Measurements from ENCODE around the gene TENT4A.

DNA sequence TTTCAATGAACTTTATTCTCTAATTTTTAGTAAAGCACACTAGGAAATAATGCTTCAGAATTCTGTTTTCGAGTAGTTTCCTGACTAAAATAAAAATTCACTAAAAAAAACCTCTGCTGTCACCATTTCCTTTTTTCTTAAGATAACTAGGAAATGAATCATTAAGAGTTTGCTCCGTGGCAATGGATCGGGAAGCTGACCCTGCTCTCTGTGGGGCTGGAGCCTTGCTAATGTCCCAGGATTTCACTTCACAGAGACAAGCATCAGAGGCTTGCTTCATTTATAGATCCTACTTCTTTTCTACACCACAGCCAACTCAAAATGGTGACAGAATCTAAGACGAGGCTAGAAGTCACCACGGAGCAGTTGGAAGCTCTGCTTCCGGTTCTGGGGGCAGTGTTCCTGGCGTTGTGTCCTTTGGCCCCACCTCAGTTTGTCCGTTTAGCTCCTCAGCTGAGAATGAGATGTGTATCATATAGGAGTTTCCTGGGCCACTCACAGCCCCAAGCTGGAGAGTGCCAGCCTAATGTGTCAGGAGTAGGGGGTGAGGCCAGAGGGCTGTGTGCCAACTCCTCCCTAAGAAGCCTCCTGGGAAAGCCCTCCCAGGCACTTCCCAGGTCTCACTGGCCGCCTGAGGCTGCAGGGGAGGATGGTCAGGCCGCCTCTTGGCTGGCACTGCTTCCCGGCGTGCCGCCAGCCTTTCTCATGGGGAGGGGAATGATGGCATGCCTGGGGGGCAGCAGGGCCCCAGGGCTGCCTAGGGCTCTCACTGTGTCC, 19.6 kb downstream of the TENT4A start:
- TF ChIP-seq, protein P1, sequence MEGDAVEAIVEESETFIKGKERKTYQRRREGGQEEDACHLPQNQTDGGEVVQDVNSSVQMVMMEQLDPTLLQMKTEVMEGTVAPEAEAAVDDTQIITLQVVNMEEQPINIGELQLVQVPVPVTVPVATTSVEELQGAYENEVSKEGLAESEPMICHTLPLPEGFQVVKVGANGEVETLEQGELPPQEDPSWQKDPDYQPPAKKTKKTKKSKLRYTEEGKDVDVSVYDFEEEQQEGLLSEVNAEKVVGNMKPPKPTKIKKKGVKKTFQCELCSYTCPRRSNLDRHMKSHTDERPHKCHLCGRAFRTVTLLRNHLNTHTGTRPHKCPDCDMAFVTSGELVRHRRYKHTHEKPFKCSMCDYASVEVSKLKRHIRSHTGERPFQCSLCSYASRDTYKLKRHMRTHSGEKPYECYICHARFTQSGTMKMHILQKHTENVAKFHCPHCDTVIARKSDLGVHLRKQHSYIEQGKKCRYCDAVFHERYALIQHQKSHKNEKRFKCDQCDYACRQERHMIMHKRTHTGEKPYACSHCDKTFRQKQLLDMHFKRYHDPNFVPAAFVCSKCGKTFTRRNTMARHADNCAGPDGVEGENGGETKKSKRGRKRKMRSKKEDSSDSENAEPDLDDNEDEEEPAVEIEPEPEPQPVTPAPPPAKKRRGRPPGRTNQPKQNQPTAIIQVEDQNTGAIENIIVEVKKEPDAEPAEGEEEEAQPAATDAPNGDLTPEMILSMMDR (IDR thresholded peaks at IDR 0.05), result no peak
- TF ChIP-seq POLR2A (IDR thresholded peaks at IDR 0.05) (no peak), POLR2AphosphoS5 (IDR thresholded peaks at IDR 0.05) (no peak)
